Measurements from ENCODE around the gene SH3RF3.

Gene SH3RF3

DNA sequence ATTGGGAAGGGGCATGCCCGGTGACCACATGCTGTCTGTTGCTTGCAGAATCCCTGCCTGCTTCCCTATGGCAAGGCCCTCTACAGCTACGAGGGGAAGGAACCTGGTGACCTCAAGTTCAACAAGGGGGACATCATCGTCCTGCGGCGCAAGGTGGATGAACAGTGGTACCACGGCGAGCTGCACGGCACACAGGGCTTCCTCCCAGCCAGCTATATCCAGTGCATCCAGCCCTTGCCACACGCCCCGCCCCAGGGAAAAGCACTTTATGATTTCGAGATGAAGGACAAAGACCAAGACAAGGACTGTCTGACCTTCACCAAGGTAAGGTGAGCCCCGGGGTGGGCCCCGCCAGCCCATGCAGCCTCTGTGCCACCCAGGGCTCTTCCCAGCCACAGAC lies 218.6 kb downstream of the SH3RF3 start:
- Histone ChIP-seq H3K27ac (ENCODE audit: low read depth, low read length, severe bottlenecking) (no peak overlapping the region), H3K36me3 (ENCODE audit: control insufficient read depth, insufficient read depth, low read length) (no peaks in the 10 kb centered on the region), H3K4me1 (ENCODE audit: control insufficient read depth, insufficient read depth, low read length, poor library complexity, severe bottlenecking) (peaks cover 4% of the 10 kb centered on the region), H3K4me3 (ENCODE audit: extremely low read depth, insufficient read depth, low read length, poor library complexity, severe bottlenecking) (no peak overlapping the region), H3K9me3 (ENCODE audit: control insufficient read depth, low read length) (no peaks in the 10 kb centered on the region)
- 89 to 96% methylated on average over 11 of the region's 13 CpGs for WGBS, 2 experiments (ENCODE audit: insufficient coverage in 2 of 2)

DNA sequence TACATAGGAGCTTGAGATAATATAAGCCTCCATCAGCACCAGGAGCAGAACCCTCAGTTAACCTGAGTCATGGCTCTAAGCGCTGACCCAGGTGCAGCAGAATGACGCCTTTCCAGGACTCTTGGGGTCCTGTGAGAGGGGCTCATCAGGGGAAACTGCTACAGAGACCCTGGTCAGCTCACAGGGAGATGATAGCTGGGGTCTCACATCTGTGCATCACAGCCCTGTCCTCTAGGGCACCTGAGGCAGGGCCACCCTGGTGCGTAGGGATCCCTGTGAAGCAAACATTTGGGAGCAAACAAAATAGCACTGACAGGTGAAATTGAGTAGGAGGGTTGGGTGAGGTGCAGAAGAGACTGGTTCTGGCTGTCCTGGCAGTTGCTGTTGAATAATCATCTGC lies 219.2 kb downstream of the SH3RF3 start:
- Histone ChIP-seq H3K36me3 (ENCODE audit: control insufficient read depth, insufficient read depth, low read length) (no peaks in the 10 kb centered on the region), H3K9me3 (ENCODE audit: control insufficient read depth, low read length) (no peaks in the 10 kb centered on the region), H3K4me1 (ENCODE audit: control insufficient read depth, insufficient read depth, low read length, poor library complexity, severe bottlenecking) (peaks cover 4% of the 10 kb centered on the region), H3K4me3 (ENCODE audit: extremely low read depth, insufficient read depth, low read length, poor library complexity, severe bottlenecking) (no peak overlapping the region), H3K27ac (ENCODE audit: low read depth, low read length, severe bottlenecking) (no peak overlapping the region)
- WGBS, 2 experiments (ENCODE audit: insufficient coverage in 2 of 2): 85 to 100% methylated on average over 2 to 3 of the region's 3 CpGs

DNA sequence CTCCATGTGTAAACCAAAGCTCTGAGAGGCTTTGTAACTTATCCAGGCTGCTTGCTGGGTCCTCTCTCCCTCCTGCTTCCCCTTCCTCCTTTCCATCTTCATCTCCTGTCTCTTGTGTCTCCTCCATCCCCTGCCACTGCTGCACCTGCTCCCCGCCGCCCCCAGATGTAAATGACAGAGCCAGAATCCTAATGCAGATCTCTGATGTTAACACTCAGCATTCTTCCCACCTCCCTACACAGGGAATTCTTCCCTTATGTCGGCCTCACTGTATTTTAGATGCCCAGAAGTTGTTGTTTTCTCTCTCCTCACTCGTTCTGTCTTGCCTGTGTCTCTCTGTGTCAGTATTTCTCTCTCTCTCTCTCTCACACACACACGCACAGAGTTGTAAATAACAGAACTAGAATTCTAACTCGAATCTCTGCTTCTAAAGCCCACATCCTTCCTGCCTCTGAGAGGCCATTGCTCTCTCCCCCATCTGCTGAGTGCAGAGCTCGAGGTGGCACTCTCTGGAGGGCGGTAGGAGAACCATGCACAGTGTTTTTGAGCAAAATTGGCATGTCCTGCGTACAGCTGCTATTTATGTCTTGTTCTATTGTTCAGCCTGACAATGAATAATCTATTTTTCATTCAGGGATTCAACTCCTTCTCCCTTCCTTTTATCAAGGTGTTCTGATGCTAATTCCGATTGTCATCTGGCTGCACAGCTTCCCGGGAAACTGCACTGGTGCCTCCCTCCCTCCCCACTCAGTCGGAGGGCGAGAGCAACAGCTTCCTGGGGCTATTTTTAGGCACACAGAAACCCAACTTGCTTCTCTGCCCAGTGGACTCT lies 219.9 kb downstream of the SH3RF3 start:
- Histone ChIP-seq H3K4me1 (ENCODE audit: control insufficient read depth, insufficient read depth, low read length, poor library complexity, severe bottlenecking) (peaks cover 4% of the 10 kb centered on the region), H3K27ac (ENCODE audit: low read depth, low read length, severe bottlenecking) (no peak overlapping the region), H3K36me3 (ENCODE audit: control insufficient read depth, insufficient read depth, low read length) (no peaks in the 10 kb centered on the region), H3K4me3 (ENCODE audit: extremely low read depth, insufficient read depth, low read length, poor library complexity, severe bottlenecking) (no peak overlapping the region), H3K9me3 (ENCODE audit: control insufficient read depth, low read length) (no peaks in the 10 kb centered on the region)
- WGBS, 2 experiments (ENCODE audit: insufficient coverage in 2 of 2): 74 to 82% methylated on average over 12 of the region's 13 CpGs

DNA sequence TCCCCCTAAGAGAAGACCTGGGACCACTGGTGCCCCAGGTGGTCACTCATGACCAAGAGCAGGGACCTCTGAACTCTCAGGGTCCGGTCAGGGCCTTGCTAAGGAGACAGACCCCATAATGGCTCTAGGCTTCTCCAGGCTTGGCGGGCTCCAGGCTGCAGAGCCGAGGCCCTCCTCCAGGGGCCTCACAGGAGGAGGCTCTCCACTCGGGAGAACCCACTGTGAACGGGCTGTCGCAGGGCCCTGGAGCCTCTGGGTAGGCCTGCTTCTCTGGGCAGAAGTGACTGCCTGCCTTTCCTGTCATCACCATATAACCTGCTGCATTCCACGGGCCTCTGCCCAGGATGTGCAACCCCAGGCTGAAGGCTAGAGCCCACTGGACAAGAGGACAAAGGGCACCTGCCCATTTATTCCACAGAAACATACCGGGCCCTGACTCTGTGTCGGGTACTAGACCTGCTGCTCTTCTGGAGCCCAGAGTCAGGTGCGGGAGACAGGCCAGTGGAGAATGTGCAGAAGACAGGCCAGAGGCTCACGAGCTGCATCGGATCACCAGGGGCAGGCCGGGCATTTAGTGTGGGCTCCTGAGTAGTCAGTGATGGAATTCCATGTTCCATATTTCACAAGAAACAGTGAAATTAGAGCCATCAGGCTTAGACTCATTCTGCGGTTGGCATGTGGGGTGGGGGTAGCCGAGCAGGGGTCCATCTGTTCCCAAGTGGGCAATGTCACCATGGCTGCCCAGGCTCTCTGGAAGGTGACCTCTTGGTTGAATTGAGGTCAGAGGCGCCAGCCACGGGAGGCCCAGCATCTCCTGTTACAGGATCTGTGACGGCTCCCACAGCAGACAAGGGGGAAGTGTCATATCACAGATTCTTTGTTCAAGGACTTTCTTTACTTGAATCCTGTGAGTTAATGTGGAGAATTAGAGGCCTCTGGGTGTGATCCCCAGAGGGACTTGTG lies 220.8 kb downstream of the SH3RF3 start:
- Histone ChIP-seq H3K36me3 (ENCODE audit: control insufficient read depth, insufficient read depth, low read length) (no peaks in the 10 kb centered on the region), H3K27ac (ENCODE audit: low read depth, low read length, severe bottlenecking) (no peak overlapping the region), H3K4me1 (ENCODE audit: control insufficient read depth, insufficient read depth, low read length, poor library complexity, severe bottlenecking) (peaks cover 4% of the 10 kb centered on the region), H3K9me3 (ENCODE audit: control insufficient read depth, low read length) (peaks cover 2% of the 10 kb centered on the region), H3K4me3 (ENCODE audit: extremely low read depth, insufficient read depth, low read length, poor library complexity, severe bottlenecking) (no peak overlapping the region)
- 88 to 94% methylated on average over 15 to 16 of the region's 18 CpGs for WGBS, 2 experiments (ENCODE audit: insufficient coverage in 2 of 2)

DNA sequence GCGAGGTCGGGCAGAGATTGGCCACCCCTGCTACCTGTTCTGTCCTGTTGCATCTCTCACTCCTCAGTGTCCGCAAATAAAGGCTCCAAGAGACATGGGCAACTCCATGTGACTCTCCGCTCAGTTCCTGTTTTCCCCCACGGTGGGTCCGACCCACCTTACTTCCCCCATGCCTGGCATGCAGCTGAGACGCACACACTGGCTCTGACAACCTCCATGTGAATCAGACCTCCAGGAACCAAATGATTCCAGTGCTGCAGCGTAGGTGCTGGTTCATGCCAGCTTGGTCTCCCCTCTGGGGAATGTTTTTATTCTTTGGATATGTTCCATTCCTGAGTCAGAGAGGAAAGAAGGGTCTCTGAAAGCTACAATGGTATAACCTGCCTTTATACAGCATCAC lies 221.5 kb downstream of the SH3RF3 start:
- Histone ChIP-seq H3K27ac (ENCODE audit: low read depth, low read length, severe bottlenecking) (no peak overlapping the region), H3K4me3 (ENCODE audit: extremely low read depth, insufficient read depth, low read length, poor library complexity, severe bottlenecking) (no peak overlapping the region), H3K9me3 (ENCODE audit: control insufficient read depth, low read length) (peaks cover 9% of the 10 kb centered on the region), H3K36me3 (ENCODE audit: control insufficient read depth, insufficient read depth, low read length) (no peaks in the 10 kb centered on the region), H3K4me1 (ENCODE audit: control insufficient read depth, insufficient read depth, low read length, poor library complexity, severe bottlenecking) (peaks cover 4% of the 10 kb centered on the region)
- 94 to 96% methylated on average over 7 to 8 of the region's 8 CpGs for WGBS, 2 experiments (ENCODE audit: insufficient coverage in 2 of 2)

DNA sequence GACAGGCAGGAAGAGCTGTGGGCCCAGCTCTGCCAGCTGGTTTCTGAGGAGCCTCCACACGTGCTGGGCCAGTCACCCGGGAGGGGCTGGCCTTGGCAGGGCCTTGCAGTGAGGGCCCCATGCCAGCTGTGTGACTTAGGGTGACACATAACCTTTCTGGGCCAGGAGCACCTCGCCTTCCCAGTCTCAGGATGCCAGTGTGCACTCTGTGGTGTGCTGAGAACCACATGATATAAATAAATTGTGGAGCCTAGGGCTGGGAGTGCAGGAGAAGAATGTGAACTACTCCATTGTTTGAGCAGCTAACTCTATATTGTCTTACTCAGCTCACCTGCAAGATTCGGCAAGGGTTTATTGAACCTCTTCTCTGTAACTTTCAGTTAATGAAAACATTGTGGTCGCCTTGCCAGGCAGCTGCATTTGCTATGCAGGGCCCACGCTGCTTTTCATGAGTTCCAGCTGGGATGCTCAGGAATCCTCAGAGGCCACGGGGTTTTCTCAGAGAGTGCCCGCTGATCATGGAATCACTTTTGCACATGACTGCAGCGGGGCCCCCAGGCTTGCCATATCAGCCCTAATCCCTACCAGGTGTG lies 222.3 kb downstream of the SH3RF3 start:
- WGBS, 2 experiments (ENCODE audit: insufficient coverage in 2 of 2): 75 to 82% methylated on average over 8 of the region's 9 CpGs
- Histone ChIP-seq H3K36me3 (ENCODE audit: control insufficient read depth, insufficient read depth, low read length) (no peaks in the 10 kb centered on the region), H3K4me3 (ENCODE audit: extremely low read depth, insufficient read depth, low read length, poor library complexity, severe bottlenecking) (no peak overlapping the region), H3K4me1 (ENCODE audit: control insufficient read depth, insufficient read depth, low read length, poor library complexity, severe bottlenecking) (peaks cover 4% of the 10 kb centered on the region), H3K27ac (ENCODE audit: low read depth, low read length, severe bottlenecking) (no peak overlapping the region), H3K9me3 (ENCODE audit: control insufficient read depth, low read length) (peaks cover 9% of the 10 kb centered on the region)

DNA sequence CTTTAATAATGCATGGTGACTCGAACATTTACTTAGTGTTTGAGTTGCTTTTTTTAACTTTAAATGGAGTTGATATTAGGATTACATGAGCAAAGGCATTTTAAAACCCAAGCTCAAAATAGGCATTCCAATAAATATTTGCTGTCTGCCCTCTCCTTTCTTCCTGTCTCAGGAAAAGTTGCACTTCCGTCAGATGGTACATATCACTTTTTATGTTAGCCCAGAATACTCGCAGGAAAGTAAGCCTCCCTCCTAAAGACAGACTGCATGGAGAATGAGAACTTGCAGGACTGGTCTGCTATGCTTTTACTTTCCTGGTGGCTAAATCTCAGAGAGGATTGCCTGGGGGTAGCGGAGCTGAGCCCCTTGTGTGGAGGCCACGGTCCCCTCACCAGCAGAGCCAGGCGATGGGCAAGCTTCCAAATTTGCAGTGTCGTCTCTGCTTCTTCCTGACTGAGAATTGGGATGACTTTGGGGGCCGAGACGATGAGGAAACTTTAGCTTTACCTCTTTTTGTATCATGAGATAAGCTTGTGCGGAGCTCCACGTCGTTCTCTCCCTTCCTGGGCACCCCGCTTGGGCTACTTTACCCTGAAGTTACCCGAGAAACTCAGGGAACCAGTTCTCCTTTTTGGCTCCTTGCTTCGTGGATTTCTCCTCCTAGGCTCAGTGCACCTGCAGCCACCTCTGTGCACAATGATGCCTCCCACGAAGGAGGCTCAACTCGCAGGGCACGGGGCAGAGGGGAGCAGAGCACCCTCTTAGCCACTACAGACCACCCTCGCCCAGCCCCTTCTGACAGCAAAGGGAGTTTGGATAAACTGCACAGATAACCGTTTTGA lies 223.3 kb downstream of the SH3RF3 start:
- Histone ChIP-seq H3K36me3 (ENCODE audit: control insufficient read depth, insufficient read depth, low read length) (no peaks in the 10 kb centered on the region), H3K4me1 (ENCODE audit: control insufficient read depth, insufficient read depth, low read length, poor library complexity, severe bottlenecking) (peaks cover 4% of the 10 kb centered on the region), H3K4me3 (ENCODE audit: extremely low read depth, insufficient read depth, low read length, poor library complexity, severe bottlenecking) (no peak overlapping the region), H3K27ac (ENCODE audit: low read depth, low read length, severe bottlenecking) (no peak overlapping the region), H3K9me3 (ENCODE audit: control insufficient read depth, low read length) (peaks cover 9% of the 10 kb centered on the region)
- 91 to 94% methylated on average over 20 of the region's 20 CpGs for WGBS, 2 experiments (ENCODE audit: insufficient coverage in 2 of 2)

DNA sequence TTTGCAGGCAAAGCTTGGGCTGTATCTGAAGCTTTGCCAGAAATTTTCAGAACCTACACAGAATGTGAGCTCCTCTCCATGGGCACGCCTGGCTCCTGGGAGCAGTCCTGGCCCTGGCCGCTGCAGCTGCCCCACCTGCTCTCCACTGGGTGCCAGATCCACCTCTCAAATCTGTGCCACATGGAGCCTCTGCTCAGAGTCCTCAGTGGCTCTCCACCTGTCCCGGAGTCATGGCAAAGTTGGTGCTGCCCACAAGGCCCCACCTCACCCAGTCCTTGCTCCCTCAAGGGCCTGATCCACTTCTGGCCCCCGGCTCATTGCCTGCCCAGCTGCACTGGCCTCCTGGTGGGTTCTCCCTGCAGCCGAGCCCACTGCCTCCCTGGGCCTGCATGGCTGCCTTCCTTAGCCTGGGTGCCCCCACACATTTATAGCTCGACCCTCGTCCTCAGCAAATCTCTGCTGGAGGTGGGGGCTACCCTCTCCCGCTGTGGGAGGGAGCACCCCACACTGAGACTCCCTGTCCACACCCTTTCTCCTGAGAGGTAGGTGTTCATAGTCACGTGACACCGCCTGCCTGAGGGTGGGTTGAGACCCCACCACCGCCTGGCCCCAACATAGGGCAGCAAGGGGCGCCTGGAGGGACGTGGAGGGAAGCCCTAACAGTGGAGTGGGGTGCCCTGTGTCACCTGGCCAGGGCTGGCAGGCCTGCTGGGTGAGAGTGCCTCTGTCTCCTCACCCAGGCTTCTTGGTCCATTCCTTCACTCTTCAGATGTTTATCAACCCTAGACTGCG lies 224.1 kb downstream of the SH3RF3 start:
- H3K9me3 ChIP-seq (ENCODE audit: control insufficient read depth, low read length): peaks cover 12% of the 10 kb centered on the region
- H3K36me3 ChIP-seq (ENCODE audit: control insufficient read depth, insufficient read depth, low read length): no peaks in the 10 kb centered on the region
- no peak overlapping the region for H3K27ac ChIP-seq (ENCODE audit: low read depth, low read length, severe bottlenecking)
- WGBS, 2 experiments (ENCODE audit: insufficient coverage in 2 of 2): 83 to 88% methylated on average over 10 to 12 of the region's 14 CpGs
- H3K4me3 ChIP-seq (ENCODE audit: extremely low read depth, insufficient read depth, low read length, poor library complexity, severe bottlenecking): no peak overlapping the region
- H3K4me1 ChIP-seq (ENCODE audit: control insufficient read depth, insufficient read depth, low read length, poor library complexity, severe bottlenecking): peaks cover 4% of the 10 kb centered on the region

DNA sequence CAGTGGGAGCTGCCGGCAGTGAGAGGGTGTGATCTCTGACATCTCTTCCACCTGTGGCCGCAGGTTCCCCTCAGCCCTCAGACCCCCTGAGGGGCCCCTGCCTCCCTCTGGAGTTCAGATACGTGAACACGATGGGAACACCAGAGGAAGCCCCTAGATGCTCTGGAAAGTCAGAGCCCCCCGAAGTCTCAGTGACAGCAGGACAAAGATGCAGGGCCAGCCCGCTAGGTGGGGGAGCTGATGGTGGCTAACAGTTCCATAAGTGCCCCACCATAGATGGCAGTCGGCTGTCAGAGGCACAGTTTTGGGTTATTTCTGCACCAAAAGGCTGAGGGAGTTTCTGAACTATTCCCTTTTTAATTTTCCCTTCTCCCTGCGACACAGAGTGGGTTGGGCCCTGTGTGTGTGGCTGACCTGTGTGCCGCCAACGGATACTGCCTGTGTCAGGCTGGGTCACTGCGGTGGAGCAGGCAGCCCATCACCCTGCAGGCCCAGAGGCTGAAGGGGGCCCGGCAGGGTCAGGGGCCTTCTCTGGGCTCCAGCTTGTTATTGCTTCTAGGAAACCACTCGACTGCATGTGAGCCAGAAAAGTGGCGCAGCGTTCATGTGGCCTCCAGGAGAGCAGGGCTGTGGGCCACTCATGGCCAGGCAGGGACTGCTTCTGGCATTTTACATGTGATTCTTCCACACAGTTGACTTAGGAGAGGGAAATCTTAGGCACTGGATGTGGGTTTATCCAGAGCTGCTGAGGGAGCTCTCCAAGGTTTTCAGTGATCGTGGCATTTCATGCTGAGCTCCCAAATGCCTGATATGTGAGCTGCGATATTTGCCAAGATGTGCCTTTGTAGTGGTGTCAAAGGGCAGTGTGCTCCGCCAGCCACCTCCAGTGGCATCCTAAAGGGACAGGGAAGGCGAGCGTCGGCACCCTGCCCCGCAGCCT lies 225.1 kb downstream of the SH3RF3 start:
- WGBS, 2 experiments (ENCODE audit: insufficient coverage in 2 of 2): 90% methylated on average over 18 to 21 of the region's 22 CpGs
- H3K4me3 ChIP-seq (ENCODE audit: extremely low read depth, insufficient read depth, low read length, poor library complexity, severe bottlenecking): no peak overlapping the region
- peaks cover 4% of the 10 kb centered on the region for H3K4me1 ChIP-seq (ENCODE audit: control insufficient read depth, insufficient read depth, low read length, poor library complexity, severe bottlenecking)
- peaks cover 16% of the 10 kb centered on the region for H3K9me3 ChIP-seq (ENCODE audit: control insufficient read depth, low read length)
- H3K36me3 ChIP-seq (ENCODE audit: control insufficient read depth, insufficient read depth, low read length): no peaks in the 10 kb centered on the region
- no peak overlapping the region for H3K27ac ChIP-seq (ENCODE audit: low read depth, low read length, severe bottlenecking)
